ENCODE data around the gene TMEM80. TPM values are rescaled to one million over a fixed set of nuclear protein-coding genes. Genes with fewer than 3 reads are reported as not detected.
"Not testable (repeated sequence)": the region's sequence is repeated elsewhere in the genome, so short reads cannot be mapped to it uniquely, and the experiment has no call there.

The TMEM80 gene
- total RNA-seq, 1 experiment from 2014 or later = 17.6 TPM

DNA sequence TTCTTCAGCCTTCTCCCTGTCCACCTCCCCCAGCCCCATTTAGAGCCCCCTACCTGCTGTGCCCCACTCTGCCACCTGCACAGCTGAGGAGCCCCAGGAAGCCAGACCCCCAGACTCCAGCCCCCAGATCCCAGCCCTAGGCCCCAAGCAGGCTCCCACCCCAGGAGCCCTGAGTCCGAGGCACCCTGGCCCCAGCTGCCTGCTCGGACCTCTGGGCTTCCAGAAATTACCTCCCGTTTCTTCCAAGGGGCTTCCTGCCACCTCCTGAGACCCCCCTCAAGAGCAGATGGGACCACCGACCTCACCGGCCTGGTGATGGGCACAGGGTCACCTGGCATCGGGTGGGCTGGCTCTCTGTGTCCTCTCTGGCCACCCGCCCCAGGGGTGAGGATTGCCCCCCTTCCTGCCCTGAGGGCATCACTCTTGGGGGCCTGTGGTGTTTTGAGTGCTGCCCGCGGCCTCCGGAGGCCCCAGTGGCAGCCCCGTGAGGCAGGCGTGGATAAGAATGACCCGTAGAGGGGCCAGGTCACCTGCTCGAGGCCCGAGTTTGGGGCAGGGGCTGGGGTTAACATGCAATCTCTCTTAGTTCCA lies 33.4 kb downstream of the TMEM80 start:
- intact Hi-C loops (cut with micrococcal nuclease; ENCODE audit: unreplicated experiment) = loop anchor here (10.0 kb wide), 1 partner anchor 174 kb away; no protein-coding TSS in a partner anchor
- TF ChIP-seq EZH2 (IDR thresholded peaks at IDR 0.05; ENCODE audit: borderline replicate concordance, low read depth, low read length, poor library complexity, severe bottlenecking) = no peak
- TF ChIP-seq, protein P1, sequence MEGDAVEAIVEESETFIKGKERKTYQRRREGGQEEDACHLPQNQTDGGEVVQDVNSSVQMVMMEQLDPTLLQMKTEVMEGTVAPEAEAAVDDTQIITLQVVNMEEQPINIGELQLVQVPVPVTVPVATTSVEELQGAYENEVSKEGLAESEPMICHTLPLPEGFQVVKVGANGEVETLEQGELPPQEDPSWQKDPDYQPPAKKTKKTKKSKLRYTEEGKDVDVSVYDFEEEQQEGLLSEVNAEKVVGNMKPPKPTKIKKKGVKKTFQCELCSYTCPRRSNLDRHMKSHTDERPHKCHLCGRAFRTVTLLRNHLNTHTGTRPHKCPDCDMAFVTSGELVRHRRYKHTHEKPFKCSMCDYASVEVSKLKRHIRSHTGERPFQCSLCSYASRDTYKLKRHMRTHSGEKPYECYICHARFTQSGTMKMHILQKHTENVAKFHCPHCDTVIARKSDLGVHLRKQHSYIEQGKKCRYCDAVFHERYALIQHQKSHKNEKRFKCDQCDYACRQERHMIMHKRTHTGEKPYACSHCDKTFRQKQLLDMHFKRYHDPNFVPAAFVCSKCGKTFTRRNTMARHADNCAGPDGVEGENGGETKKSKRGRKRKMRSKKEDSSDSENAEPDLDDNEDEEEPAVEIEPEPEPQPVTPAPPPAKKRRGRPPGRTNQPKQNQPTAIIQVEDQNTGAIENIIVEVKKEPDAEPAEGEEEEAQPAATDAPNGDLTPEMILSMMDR (conservative IDR thresholded peaks at IDR 0.05; ENCODE audit: low read depth, low read length) = no peak
- H3K9me3 ChIP-seq (ENCODE audit: low read depth, low read length, poor library complexity, severe bottlenecking) = no peaks in the 10 kb centered on the region
- ChIA-PET POLR2A (ENCODE audit: low non-redundant PET) (no interaction called here), CTCF (no interaction called here)
- H3K4me3 ChIP-seq (ENCODE audit: low read depth, low read length, poor library complexity, severe bottlenecking) = no peak overlapping the region
- H3K36me3 ChIP-seq (ENCODE audit: insufficient read depth, low read length, poor library complexity, severe bottlenecking) = no peaks in the 10 kb centered on the region
- no peak overlapping the region for H3K27ac ChIP-seq (ENCODE audit: low read depth, low read length, poor library complexity, severe bottlenecking)
- BruUV-seq (replicated peaks) = no TSS peak
- no peaks in the 10 kb centered on the region for H3K4me1 ChIP-seq (ENCODE audit: insufficient read depth, low read length, poor library complexity, severe bottlenecking)
- DNase-seq (ENCODE audit: low spot score) = no peak
- peaks cover 8% of the 10 kb centered on the region for H3K27me3 ChIP-seq (replicated peaks; ENCODE audit: insufficient read depth, low read depth, low read length, poor library complexity)

DNA sequence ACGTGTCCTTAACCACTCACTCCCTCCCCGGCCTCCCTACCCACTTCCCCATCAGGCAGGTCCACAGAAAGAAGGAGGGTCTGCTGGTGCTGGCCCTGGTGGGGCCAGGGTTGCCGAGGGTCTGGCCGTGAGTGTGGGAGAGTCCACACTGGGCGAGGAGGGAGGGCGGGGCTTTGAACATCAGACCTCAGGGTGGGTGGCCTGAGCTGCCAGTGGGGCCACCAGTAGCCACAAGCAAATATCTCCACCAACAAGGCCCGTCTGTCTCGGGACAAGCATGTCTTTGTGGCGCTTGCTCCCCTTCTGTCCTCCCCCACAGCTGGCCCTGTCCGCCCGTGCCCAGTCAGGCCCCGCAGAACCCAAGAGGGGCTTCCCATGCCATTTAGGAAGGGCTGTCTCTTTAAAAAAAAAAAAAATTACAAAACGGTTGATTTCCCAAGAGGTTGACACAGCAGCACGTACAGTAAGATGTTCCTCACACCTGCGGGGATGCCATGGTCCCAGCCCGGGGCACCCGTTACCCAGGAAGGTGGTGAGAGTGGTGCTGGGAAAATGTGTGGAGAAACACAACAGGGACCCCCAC lies 34.0 kb downstream of the TMEM80 start:
- intact Hi-C loops (cut with micrococcal nuclease; ENCODE audit: unreplicated experiment) = loop anchor here (10.0 kb wide), 1 partner anchor 175 kb away; no protein-coding TSS in a partner anchor
- BruUV-seq (replicated peaks) = no TSS peak
- CTCF ChIA-PET = interaction anchor here (1.0 kb wide), 1 partner anchor 175 kb away, joined by 3 read pairs; no protein-coding TSS in a partner anchor

DNA sequence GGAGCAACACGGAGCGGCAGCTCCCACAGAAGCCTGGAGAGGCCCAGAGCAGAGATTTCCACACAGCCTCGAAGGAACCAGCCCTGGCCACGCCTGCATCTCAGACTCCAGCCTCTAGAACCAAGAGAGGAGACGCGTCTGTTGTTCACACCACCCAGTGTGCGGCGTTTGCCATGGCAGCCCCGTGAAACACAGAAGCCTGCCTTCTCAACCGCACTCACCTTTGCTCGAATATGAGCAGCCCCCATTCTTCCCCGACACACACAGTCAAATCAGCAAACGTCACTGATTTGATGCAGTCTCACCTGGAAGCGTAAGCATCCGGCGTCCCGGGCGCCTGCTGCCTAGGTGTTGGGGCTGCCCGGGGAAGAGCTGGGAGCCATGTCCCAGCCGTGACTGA lies 37.5 kb downstream of the TMEM80 start:
- POLR2A ChIA-PET (ENCODE audit: low non-redundant PET) = no interaction called here
- Histone ChIP-seq H3K4me1 (ENCODE audit: insufficient read depth, low read length, poor library complexity, severe bottlenecking) (no peaks in the 10 kb centered on the region), H3K27me3 (replicated peaks; ENCODE audit: insufficient read depth, low read depth, low read length, poor library complexity) (no peaks in the 10 kb centered on the region), H3K27ac (ENCODE audit: low read depth, low read length, poor library complexity, severe bottlenecking) (no peak overlapping the region), H3K4me3 (ENCODE audit: low read depth, low read length, poor library complexity, severe bottlenecking) (no peak overlapping the region), H3K9me3 (ENCODE audit: low read depth, low read length, poor library complexity, severe bottlenecking) (no peaks in the 10 kb centered on the region), H3K36me3 (ENCODE audit: insufficient read depth, low read length, poor library complexity, severe bottlenecking) (no peaks in the 10 kb centered on the region)
- intact Hi-C loops (cut with micrococcal nuclease; ENCODE audit: unreplicated experiment) = no loop called here
- TF ChIP-seq EZH2 (IDR thresholded peaks at IDR 0.05; ENCODE audit: borderline replicate concordance, low read depth, low read length, poor library complexity, severe bottlenecking) = no peak
- TF ChIP-seq, protein P1 (conservative IDR thresholded peaks at IDR 0.05; ENCODE audit: low read depth, low read length) = no peak
- BruUV-seq (replicated peaks) = no TSS peak
- DNase-seq (ENCODE audit: low spot score) = no peak
- CTCF ChIA-PET = interaction anchor here (0.6 kb wide), 1 partner anchor 120 kb away, joined by 3 read pairs; no protein-coding TSS in a partner anchor

More for the DNA sequence above, 34.0 kb downstream of the TMEM80 start:
- Histone ChIP-seq H3K27me3 (replicated peaks; ENCODE audit: insufficient read depth, low read depth, low read length, poor library complexity) (peaks cover 8% of the 10 kb centered on the region), H3K4me3 (ENCODE audit: low read depth, low read length, poor library complexity, severe bottlenecking) (no peak overlapping the region), H3K4me1 (ENCODE audit: insufficient read depth, low read length, poor library complexity, severe bottlenecking) (no peaks in the 10 kb centered on the region), H3K27ac (ENCODE audit: low read depth, low read length, poor library complexity, severe bottlenecking) (no peak overlapping the region), H3K9me3 (ENCODE audit: low read depth, low read length, poor library complexity, severe bottlenecking) (no peaks in the 10 kb centered on the region), H3K36me3 (ENCODE audit: insufficient read depth, low read length, poor library complexity, severe bottlenecking) (no peaks in the 10 kb centered on the region)
- DNase-seq (ENCODE audit: low spot score) = no peak
- POLR2A ChIA-PET (ENCODE audit: low non-redundant PET) = interaction anchor here (0.6 kb wide), 1 partner anchor 154 kb away, joined by 3 read pairs; no protein-coding TSS in a partner anchor
- no peak for TF ChIP-seq EZH2 (IDR thresholded peaks at IDR 0.05; ENCODE audit: borderline replicate concordance, low read depth, low read length, poor library complexity, severe bottlenecking)
- TF ChIP-seq, protein P1 (conservative IDR thresholded peaks at IDR 0.05; ENCODE audit: low read depth, low read length) = no peak

DNA sequence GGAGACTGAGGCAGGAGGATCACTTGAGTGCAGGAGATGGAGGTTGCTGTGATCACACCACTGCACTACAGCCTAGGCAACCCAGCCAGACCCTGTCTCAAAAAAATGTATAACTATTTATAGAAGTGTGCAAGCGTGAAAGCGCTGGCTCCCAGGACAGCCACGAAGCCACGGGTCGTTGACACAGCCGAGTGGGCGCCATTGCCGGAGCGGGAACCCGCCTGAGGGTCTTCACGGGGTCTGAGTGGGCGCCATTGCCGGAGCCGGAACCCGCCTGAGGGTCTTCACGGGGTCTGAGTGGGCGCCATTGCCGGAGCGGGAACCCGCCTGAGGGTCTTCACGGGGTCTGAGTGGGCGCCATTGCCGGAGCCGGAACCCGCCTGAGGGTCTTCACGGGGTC lies 38.9 kb downstream of the TMEM80 start:
- H3K27me3 ChIP-seq (replicated peaks; ENCODE audit: insufficient read depth, low read depth, low read length, poor library complexity); POLR2A ChIA-PET (ENCODE audit: low non-redundant PET); BruUV-seq (replicated peaks); H3K4me3 ChIP-seq (ENCODE audit: low read depth, low read length, poor library complexity, severe bottlenecking); intact Hi-C loops (cut with micrococcal nuclease; ENCODE audit: unreplicated experiment); DNase-seq (ENCODE audit: low spot score); CTCF ChIA-PET; H3K4me1 ChIP-seq (ENCODE audit: insufficient read depth, low read length, poor library complexity, severe bottlenecking); H3K36me3 ChIP-seq (ENCODE audit: insufficient read depth, low read length, poor library complexity, severe bottlenecking); H3K27ac ChIP-seq (ENCODE audit: low read depth, low read length, poor library complexity, severe bottlenecking); H3K9me3 ChIP-seq (ENCODE audit: low read depth, low read length, poor library complexity, severe bottlenecking): not testable (repeated sequence)
